Osteoblast (primary cell): ENCODE results near the gene TFRC. TPM values are rescaled to one million over a fixed set of nuclear protein-coding genes. Genes with fewer than 3 reads are reported as not detected.

Experiments used
- DNase-seq: peaks from one replicate; pipeline ENCODE4 v3.0.0; 2011; ENCODE audit warnings: low spot score, mixed read lengths; ENCODE audit not compliant: insufficient read length; ENCODE audit errors: missing footprints
- H2AFZ ChIP-seq: 2 replicates; pipeline ENCODE4 v1.6.0; 2011; ENCODE audit warnings: mild to moderate bottlenecking, low read length
- H3K27ac ChIP-seq: 2 replicates; pipeline ENCODE4 v1.5.1; 2011; ENCODE audit warnings: mild to moderate bottlenecking, low read depth, low read length, moderate library complexity
- H3K27me3 ChIP-seq: 2 replicates; pipeline ENCODE4 v1.6.0; 2012; ENCODE audit warnings: mild to moderate bottlenecking, control low read depth, inconsistent platforms, low read length, moderate library complexity; ENCODE audit not compliant: insufficient read depth
- H3K36me3 ChIP-seq: 2 replicates; pipeline ENCODE4 v1.5.1; 2011; ENCODE audit warnings: mild to moderate bottlenecking, low read length, control low read depth, moderate library complexity; ENCODE audit not compliant: insufficient read depth
- H3K4me1 ChIP-seq: 2 replicates; pipeline ENCODE4 v1.5.1; 2011; ENCODE audit warnings: mild to moderate bottlenecking, low read length, control low read depth, moderate library complexity; ENCODE audit not compliant: insufficient read depth
- H3K4me2 ChIP-seq: 2 replicates; pipeline ENCODE4 v1.6.0; 2011; ENCODE audit warnings: mild to moderate bottlenecking, low read length; ENCODE audit not compliant: insufficient read depth
- H3K4me3 ChIP-seq: fragments of 200-600 bp; sonication (generic); 3 replicates; pipeline ENCODE4 v1.5.1; 2012; ENCODE audit warnings: mild to moderate bottlenecking, low read length, inconsistent platforms; ENCODE audit not compliant: insufficient read depth
- H3K79me2 ChIP-seq: 2 replicates; pipeline ENCODE4 v1.6.0; 2012; ENCODE audit warnings: mild to moderate bottlenecking, low read length, control low read depth, inconsistent platforms; ENCODE audit not compliant: insufficient read depth
- H3K9me3 ChIP-seq: 2 replicates; pipeline ENCODE4 v1.5.1; 2011; ENCODE audit warnings: low read depth, low read length, control low read depth
- H4K20me1 ChIP-seq: 2 replicates; pipeline ENCODE4 v1.6.0; 2012; ENCODE audit warnings: mild to moderate bottlenecking, low read length, control low read depth; ENCODE audit not compliant: insufficient read depth
- CTCF ChIP-seq: IDR thresholded peaks from 2 replicates; pipeline ENCODE4 v1.5.1; 2011; ENCODE audit warnings: mild to moderate bottlenecking, low read depth, low read length, moderate library complexity; ENCODE audit errors: extremely low read depth
- total RNA-seq: library from RNA; depleted of rRNA; stranded (reverse); fragments of >200 nt; gene quantifications from 2 replicates; pipeline ENCODE4 v1.2.3, GENCODE V29; 2012

TFRC gene
- total RNA-seq, 1 donor: 139 TPM

DNA sequence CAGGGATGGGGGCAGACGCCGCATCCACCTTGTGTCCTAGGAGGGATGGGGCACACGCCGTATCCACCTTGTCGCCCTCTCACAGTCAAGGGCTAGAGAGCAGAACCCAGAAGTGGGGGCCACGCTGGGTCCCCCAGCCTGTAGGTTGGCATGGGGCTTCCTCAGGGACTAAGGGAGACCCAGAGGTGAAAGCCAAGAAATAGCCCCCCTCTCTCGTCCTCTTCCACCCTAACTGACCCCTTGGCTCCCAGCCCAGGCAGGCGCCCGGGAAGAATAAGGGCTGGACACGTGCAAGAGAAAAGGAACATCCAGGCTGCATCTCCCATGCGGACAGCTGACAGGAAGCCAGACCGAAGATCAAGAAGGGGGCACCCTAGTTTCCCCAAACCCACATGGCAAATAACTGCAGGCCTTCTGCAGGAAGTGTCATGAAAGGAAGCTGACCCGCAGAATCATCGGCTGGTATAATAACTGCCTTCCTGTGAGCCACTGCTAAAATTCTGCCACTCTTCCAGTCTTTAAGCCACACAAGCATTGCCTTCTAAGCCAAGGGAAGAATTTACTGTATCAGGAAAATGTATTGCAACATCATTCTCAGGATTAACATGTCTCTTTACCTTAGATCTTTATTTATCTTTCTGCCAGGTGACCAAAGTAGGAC, 38.5 kb upstream of the TFRC start:
- no peak for TF ChIP-seq CTCF

GRCh38 chr3:196117809-196118208, 35.9 kb upstream of the TFRC start:
- no peak for TF ChIP-seq CTCF

More for the DNA sequence above, 38.5 kb upstream of the TFRC start:
- H3K27ac ChIP-seq: no peak overlapping the region
- DNase-seq: no peak
- H4K20me1 ChIP-seq: no peaks in the 10 kb centered on the region
- H3K4me2 ChIP-seq: no peak overlapping the region
- H3K27me3 ChIP-seq: peaks cover 12% of the 10 kb centered on the region
- H3K9me3 ChIP-seq: no peaks in the 10 kb centered on the region
- H2AFZ ChIP-seq: no peak overlapping the region
- H3K4me1 ChIP-seq: no peaks in the 10 kb centered on the region
- H3K36me3 ChIP-seq: no peaks in the 10 kb centered on the region
- H3K79me2 ChIP-seq: no peaks in the 10 kb centered on the region
- no peak overlapping the region for H3K4me3 ChIP-seq

GRCh38 chr3:196115678-196116083, 33.8 kb upstream of the TFRC start:
- Histone ChIP-seq H3K4me3 (no peak overlapping the region), H3K4me2 (no peak overlapping the region), H3K79me2 (no peaks in the 10 kb centered on the region), H3K27ac (no peak overlapping the region), H4K20me1 (no peaks in the 10 kb centered on the region), H3K36me3 (no peaks in the 10 kb centered on the region), H3K27me3 (peaks cover 12% of the 10 kb centered on the region), H2AFZ (no peak overlapping the region), H3K4me1 (no peaks in the 10 kb centered on the region), H3K9me3 (no peaks in the 10 kb centered on the region)
- DNase-seq: no peak
- no peak for TF ChIP-seq CTCF

More at GRCh38 chr3:196117809-196118208, 35.9 kb upstream of the TFRC start:
- DNase-seq: no peak
- Histone ChIP-seq H3K27me3 (peaks cover 12% of the 10 kb centered on the region), H4K20me1 (no peaks in the 10 kb centered on the region), H3K4me3 (no peak overlapping the region), H3K36me3 (no peaks in the 10 kb centered on the region), H3K4me1 (no peaks in the 10 kb centered on the region), H3K4me2 (no peak overlapping the region), H3K79me2 (no peaks in the 10 kb centered on the region), H2AFZ (no peak overlapping the region), H3K27ac (no peak overlapping the region), H3K9me3 (no peaks in the 10 kb centered on the region)

DNA sequence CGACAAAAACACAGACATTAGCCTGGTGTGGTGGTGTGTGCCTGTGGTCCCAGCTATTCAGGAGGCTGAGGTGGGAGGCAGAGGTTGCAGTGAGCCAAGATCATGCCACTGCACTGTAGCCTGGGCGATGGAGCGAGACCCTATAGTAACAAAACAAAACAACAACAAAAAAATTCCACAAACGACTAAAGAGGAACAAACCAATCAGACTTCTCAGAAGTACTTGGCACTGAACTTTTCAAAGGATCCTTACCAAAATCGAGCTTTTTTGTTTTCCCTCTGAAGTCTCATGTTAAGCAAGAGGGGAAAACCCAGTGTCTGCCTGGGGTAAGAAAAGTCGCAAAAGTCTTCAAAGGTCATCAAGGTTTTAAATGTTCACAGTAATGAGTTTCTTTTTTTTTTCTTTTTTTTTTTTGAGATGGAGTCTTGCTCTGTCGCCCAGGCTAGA, 30.1 kb upstream of the TFRC start:
- Histone ChIP-seq H3K27me3 (peaks cover 8% of the 10 kb centered on the region), H3K27ac (no peak overlapping the region)

More for the DNA sequence above, 30.1 kb upstream of the TFRC start:
- H2AFZ ChIP-seq: no peak overlapping the region
- no peak for DNase-seq
- H3K36me3 ChIP-seq: no peaks in the 10 kb centered on the region
- H3K4me1 ChIP-seq: no peaks in the 10 kb centered on the region
- no peak overlapping the region for H3K4me2 ChIP-seq
- no peaks in the 10 kb centered on the region for H4K20me1 ChIP-seq
- no peak overlapping the region for H3K4me3 ChIP-seq
- no peak for TF ChIP-seq CTCF
- H3K9me3 ChIP-seq: no peaks in the 10 kb centered on the region
- no peaks in the 10 kb centered on the region for H3K79me2 ChIP-seq
